Lower leg skin (tissue), 3 donors: ENCODE data around the gene CCDC85C.

ENCODE experiments used
- POLR2A ChIP-seq, 2 donors: fragments of 450-650 bp; IDR thresholded peaks; one replicate each; pipeline ENCODE4 v1.6.1; 2016 to 2017; ENCODE audit warnings: antibody characterized with exemption in 2 of 2, mild to moderate bottlenecking in 1 of 2, moderate library complexity in 1 of 2
- TF ChIP-seq, protein P1 (sequence below), 3 donors: fragments of 450-650 bp; IDR thresholded peaks; one replicate each; pipeline ENCODE4 v1.5.1; 2016; ENCODE audit warnings: antibody characterized with exemption in 3 of 3, mild to moderate bottlenecking in 3 of 3, moderate library complexity in 2 of 3

DNA sequence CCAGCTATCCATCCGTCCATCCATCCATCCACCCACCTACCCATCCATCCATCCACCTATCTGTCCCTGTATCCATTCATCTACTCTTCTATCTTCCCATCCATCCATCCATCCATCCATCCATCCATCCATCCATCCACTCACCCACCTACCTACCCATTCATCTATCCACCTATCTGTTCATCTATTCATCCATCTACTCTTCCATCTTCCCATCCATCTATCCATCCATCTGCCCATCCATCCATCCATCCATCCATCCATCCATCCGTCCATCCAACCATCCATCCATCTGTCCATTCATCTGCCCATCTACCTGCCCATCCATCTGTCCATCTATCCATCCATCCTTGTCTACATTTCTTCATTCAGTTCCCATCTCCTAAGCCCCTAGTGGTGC is 23.1 kb upstream of the CCDC85C start:
- TF ChIP-seq, protein P1, sequence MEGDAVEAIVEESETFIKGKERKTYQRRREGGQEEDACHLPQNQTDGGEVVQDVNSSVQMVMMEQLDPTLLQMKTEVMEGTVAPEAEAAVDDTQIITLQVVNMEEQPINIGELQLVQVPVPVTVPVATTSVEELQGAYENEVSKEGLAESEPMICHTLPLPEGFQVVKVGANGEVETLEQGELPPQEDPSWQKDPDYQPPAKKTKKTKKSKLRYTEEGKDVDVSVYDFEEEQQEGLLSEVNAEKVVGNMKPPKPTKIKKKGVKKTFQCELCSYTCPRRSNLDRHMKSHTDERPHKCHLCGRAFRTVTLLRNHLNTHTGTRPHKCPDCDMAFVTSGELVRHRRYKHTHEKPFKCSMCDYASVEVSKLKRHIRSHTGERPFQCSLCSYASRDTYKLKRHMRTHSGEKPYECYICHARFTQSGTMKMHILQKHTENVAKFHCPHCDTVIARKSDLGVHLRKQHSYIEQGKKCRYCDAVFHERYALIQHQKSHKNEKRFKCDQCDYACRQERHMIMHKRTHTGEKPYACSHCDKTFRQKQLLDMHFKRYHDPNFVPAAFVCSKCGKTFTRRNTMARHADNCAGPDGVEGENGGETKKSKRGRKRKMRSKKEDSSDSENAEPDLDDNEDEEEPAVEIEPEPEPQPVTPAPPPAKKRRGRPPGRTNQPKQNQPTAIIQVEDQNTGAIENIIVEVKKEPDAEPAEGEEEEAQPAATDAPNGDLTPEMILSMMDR (IDR thresholded peaks at IDR 0.05), result no peak
- no peak for TF ChIP-seq POLR2A (IDR thresholded peaks at IDR 0.05)
